Activated naive CD8-positive, alpha-beta T cell treated with anti-CD3 and anti-CD28 coated beads, Interleukin-2, amount 50 U/mL, for 24 hours (primary cell): Measurements from ENCODE around the gene KIAA1328.

ENCODE experiments used
- ATAC-seq: fragments of 150-1000 bp; cut with Tn5 transposase; one replicate; pipeline ENCODE4 v1.10.0; 2021
- DNase-seq: peaks from one replicate; pipeline ENCODE4 v3.0.0; 2021
- H3K27ac Mint-ChIP-seq: one replicate; pipeline ENCODE4 v1.8.0; 2021; ENCODE audit warnings: mild to moderate bottlenecking, mixed read lengths
- H3K27me3 Mint-ChIP-seq: one replicate; pipeline ENCODE4 v1.8.0; 2021; ENCODE audit warnings: mixed read lengths
- H3K36me3 Mint-ChIP-seq: one replicate; pipeline ENCODE4 v1.8.0; 2021; ENCODE audit warnings: low read depth, mixed read lengths
- H3K4me1 Mint-ChIP-seq: one replicate; pipeline ENCODE4 v1.8.0; 2021; ENCODE audit warnings: mixed read lengths
- H3K4me3 Mint-ChIP-seq: one replicate; pipeline ENCODE4 v1.8.0; 2021; ENCODE audit warnings: mild to moderate bottlenecking, moderate library complexity, mixed read lengths
- H3K9me3 Mint-ChIP-seq: one replicate; pipeline ENCODE4 v1.8.0; 2021; ENCODE audit warnings: mixed read lengths

The KIAA1328 gene

DNA sequence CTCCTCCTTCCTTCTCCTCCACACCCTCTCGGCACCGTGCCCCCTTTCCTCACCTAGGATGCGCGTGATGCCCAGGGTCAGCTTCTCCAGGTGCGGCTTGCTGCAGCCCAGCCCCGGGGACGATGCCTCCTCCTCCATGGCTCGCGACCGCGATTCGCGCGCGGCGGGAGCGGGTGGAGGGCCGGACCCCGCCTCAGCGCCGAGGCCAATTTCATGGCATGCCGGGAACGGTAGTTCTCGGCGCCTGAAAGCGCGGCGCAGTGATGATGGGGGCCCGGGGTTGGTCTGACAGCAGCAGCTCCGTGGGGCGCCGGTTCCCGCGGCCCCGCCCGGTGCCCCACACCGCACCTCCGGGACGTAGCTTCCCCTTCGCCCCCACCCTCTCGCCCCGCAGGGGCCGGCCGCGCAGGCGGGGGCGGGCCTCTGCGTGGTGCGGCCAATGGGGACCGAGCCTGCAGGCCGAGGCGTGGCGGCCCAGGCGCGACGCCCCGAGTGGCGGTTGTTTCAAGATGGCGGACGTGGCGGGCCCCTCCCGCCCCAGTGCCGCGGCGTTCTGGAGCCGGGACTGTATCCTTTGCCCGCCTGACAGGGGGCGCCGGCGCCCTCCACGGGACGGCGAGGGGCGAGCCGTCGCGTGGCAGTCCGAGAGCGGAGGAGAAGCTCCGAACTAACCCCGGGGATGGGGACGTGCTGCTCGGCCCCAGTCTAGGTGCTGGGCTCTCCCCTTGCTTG, at the start of gene KIAA1328, which contains the start of gene TPGS2:
Gene KIAA1328 (plus strand): TSS at position 498 of the 732 bp plus-strand sequence. CDS start 12 bp downstream, at position 510.
Gene TPGS2 (minus strand): TSS at position 373 of the 732 bp plus-strand sequence. CDS start 235 bp downstream, at position 138.
- peaks cover 8% of the 10 kb centered on the region for H3K36me3 Mint-ChIP-seq
- peak; percentile 84 for DNase-seq
- H3K4me1 Mint-ChIP-seq, result peaks cover 40% of the 10 kb centered on the region
- H3K4me3 Mint-ChIP-seq, result peak within 1 kb of the TSS; percentile 85
- H3K27ac Mint-ChIP-seq, result peak within 1 kb of the TSS; percentile 92
- no peaks in the 10 kb centered on the region for H3K27me3 Mint-ChIP-seq
- no peaks in the 10 kb centered on the region for H3K9me3 Mint-ChIP-seq
- ATAC-seq, result peak; percentile 90

- H3K27ac Mint-ChIP-seq, result no peak overlapping the region
- no peak overlapping the region for H3K4me3 Mint-ChIP-seq
- peaks cover 5% of the 10 kb centered on the region for H3K36me3 Mint-ChIP-seq
- H3K27me3 Mint-ChIP-seq, result no peaks in the 10 kb centered on the region
- no peaks in the 10 kb centered on the region for H3K4me1 Mint-ChIP-seq
- ATAC-seq (no peak), DNase-seq (no peak)
- H3K9me3 Mint-ChIP-seq, result no peaks in the 10 kb centered on the region
These were observed 48.2 kb upstream of the KIAA1328 start for GRCh38 chr18:36780748-36781147.

- DNase-seq, result no peak
- H3K36me3 Mint-ChIP-seq, result peaks cover 9% of the 10 kb centered on the region
- H3K4me1 Mint-ChIP-seq, result no peaks in the 10 kb centered on the region
- no peak overlapping the region for H3K4me3 Mint-ChIP-seq
- no peaks in the 10 kb centered on the region for H3K9me3 Mint-ChIP-seq
- ATAC-seq, result no peak
- H3K27ac Mint-ChIP-seq, result peak overlapping the region; percentile 13
- no peaks in the 10 kb centered on the region for H3K27me3 Mint-ChIP-seq
These were observed 46.2 kb upstream of the KIAA1328 start for GRCh38 chr18:36782710-36783109.

- Mint-ChIP-seq H3K27ac (no peak overlapping the region), H3K9me3 (no peaks in the 10 kb centered on the region), H3K36me3 (peaks cover 9% of the 10 kb centered on the region), H3K4me1 (no peaks in the 10 kb centered on the region), H3K27me3 (no peaks in the 10 kb centered on the region), H3K4me3 (no peak overlapping the region)
- DNase-seq (no peak), ATAC-seq (no peak)
These were observed 45.1 kb upstream of the KIAA1328 start for GRCh38 chr18:36783792-36784191.

DNA sequence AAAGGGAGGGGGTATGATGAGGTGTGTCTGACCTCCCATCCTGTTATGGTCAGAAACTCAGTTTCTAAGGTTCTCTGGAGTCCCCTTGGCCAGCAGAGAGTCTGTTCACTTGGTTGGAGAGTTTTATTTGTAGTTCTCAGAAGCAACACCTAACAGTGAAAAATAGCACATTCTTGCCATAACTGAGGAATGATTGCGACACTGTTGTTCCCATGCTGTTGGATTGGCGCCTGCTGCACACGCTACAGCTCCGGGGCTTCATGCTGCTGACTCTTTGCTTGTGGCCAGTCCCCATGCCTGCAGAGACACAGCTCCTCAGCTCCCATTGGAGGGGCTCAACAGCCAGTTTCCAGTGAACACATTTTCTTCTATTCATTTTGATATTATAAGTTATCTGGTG, 42.2 kb upstream of the KIAA1328 start:
- no peak for DNase-seq
- Mint-ChIP-seq H3K27me3 (no peaks in the 10 kb centered on the region), H3K27ac (no peak overlapping the region), H3K4me3 (no peak overlapping the region), H3K36me3 (peaks cover 29% of the 10 kb centered on the region), H3K4me1 (no peaks in the 10 kb centered on the region), H3K9me3 (peaks cover 4% of the 10 kb centered on the region)
- ATAC-seq, result no peak

DNA sequence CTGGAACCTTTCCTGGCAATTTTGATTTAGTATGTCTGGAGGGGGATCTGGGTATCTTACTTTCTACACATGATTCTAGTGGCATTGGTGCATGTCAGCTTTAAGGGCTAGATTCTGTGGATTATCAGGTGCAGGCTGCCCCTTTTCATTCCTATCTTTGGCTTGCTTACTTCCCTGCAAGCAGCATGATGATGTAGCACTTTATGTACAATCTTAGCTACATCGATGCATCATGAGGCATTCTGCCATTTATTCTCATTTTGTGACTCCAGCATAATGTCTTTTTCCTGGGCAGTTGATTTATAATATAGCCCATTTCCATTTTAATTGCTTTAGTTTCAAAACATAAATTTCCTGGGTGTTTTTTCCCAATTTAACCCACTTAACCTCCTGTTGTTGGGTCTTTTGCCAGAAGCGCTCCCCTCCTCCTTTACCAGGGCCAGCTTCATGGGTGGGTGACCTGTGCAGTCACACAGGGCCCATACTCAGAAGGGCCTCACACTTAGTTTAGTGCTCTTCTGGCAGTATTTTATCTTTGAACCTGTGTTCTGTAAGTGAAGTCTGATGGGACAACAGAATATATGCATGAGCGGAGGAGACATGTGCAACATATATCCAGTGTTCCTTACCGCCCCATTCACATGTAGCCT, 36.2 kb upstream of the KIAA1328 start:
- Mint-ChIP-seq H3K9me3 (peaks cover 4% of the 10 kb centered on the region), H3K27ac (no peak overlapping the region), H3K4me3 (no peak overlapping the region), H3K27me3 (no peaks in the 10 kb centered on the region), H3K4me1 (no peaks in the 10 kb centered on the region), H3K36me3 (peaks cover 61% of the 10 kb centered on the region)
- no peak for DNase-seq
- no peak for ATAC-seq

DNA sequence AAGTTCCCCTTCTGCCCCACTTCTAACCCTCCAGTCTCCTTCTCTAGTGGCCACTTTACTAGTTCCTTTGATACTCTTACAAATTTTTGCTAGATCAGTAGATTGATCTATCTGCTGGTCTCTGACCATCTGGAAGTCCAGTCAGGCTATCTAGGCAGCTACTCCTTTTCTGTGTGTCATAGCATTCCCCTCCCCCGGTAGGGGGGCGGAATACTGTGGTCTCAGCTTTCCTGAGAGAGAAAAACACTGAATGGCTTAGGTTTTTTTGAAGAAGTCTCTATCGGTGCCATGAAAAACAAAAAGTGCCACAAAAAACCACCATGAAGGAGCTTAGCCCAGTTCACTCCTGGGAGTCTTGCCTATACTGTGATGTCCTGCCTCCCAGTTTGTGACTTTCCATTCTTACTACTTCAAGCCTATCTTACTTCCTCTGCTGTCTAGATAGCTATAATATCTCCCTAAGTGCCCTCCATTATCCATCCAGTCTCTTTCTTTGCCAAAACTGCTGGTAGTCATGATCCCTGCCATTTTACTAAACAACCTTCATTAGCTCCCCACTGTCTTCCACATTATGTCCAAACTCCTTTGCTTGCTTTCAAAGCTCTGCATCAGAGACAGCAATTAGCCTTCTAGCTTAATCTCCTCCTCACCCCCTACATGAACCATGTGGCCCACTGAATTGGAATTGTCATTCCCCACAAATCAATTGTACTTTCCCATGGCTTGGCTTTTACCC, 30.0 kb upstream of the KIAA1328 start:
- no peak overlapping the region for H3K27ac Mint-ChIP-seq
- H3K4me1 Mint-ChIP-seq, result no peaks in the 10 kb centered on the region
- H3K4me3 Mint-ChIP-seq, result no peak overlapping the region
- no peaks in the 10 kb centered on the region for H3K9me3 Mint-ChIP-seq
- DNase-seq, result no peak
- peaks cover 54% of the 10 kb centered on the region for H3K36me3 Mint-ChIP-seq
- no peak for ATAC-seq
- no peaks in the 10 kb centered on the region for H3K27me3 Mint-ChIP-seq

DNA sequence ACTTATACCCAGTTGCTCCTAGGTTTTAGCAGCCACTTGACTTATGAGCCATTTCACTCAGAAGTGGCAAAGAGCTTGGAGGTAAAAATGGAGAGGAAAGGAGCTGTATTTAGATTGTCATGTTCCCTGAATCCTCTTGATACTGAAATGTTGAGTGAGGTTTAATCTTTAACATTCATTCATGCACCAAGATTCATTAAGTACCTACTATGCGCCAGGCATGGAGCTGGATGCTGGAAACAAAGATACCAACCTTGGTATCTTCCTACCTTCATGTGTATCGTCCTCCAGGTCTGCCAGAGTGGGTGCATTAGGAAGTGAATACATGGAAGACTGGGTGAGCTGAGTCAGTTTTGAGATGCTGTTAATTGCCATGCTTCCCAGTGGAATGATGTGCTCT, 23.8 kb upstream of the KIAA1328 start:
- H3K27ac Mint-ChIP-seq, result no peak overlapping the region
- no peaks in the 10 kb centered on the region for H3K27me3 Mint-ChIP-seq
- H3K4me1 Mint-ChIP-seq, result peaks cover 3% of the 10 kb centered on the region
- H3K4me3 Mint-ChIP-seq, result no peak overlapping the region
- peaks cover 51% of the 10 kb centered on the region for H3K36me3 Mint-ChIP-seq
- DNase-seq, result no peak
- ATAC-seq, result no peak
- no peaks in the 10 kb centered on the region for H3K9me3 Mint-ChIP-seq

DNA sequence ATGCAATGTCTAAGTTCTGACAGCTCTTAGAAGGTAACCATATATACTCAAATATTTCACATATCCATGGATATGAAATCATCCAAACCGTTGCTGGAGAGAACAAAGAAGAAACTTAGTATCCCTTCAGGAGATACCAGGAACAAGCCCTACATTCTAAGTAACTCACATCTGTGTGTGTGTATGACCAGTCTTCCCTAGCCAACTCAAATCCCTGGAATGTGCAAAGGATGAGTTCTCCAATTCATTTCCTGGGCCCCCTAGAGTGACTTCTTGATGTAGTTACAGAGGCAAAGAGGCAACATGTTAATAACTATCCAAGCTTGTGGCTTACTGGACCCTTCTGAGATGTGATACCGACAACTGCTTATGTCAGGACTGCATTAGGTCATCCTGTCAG, 20.2 kb upstream of the KIAA1328 start:
- DNase-seq (no peak), ATAC-seq (no peak)
- peaks cover 27% of the 10 kb centered on the region for H3K36me3 Mint-ChIP-seq
- no peak overlapping the region for H3K4me3 Mint-ChIP-seq
- peaks cover 3% of the 10 kb centered on the region for H3K4me1 Mint-ChIP-seq
- no peaks in the 10 kb centered on the region for H3K9me3 Mint-ChIP-seq
- H3K27me3 Mint-ChIP-seq, result no peaks in the 10 kb centered on the region
- no peak overlapping the region for H3K27ac Mint-ChIP-seq

- H3K27ac Mint-ChIP-seq, result no peak overlapping the region
- no peaks in the 10 kb centered on the region for H3K9me3 Mint-ChIP-seq
- peaks cover 3% of the 10 kb centered on the region for H3K4me1 Mint-ChIP-seq
- no peak overlapping the region for H3K4me3 Mint-ChIP-seq
- DNase-seq (peak; percentile 8), ATAC-seq (peak; percentile 80)
- no peaks in the 10 kb centered on the region for H3K27me3 Mint-ChIP-seq
- peaks cover 18% of the 10 kb centered on the region for H3K36me3 Mint-ChIP-seq
These were observed 19.1 kb upstream of the KIAA1328 start for GRCh38 chr18:36809590-36810381.

GRCh38 chr18:36811430-36811829, 17.5 kb upstream of the KIAA1328 start:
- Mint-ChIP-seq H3K4me3 (no peak overlapping the region), H3K4me1 (peaks cover 3% of the 10 kb centered on the region), H3K27me3 (no peaks in the 10 kb centered on the region), H3K27ac (no peak overlapping the region), H3K9me3 (no peaks in the 10 kb centered on the region), H3K36me3 (peaks cover 6% of the 10 kb centered on the region)
- ATAC-seq (no peak), DNase-seq (no peak)

GRCh38 chr18:36811955-36812354, 17.0 kb upstream of the KIAA1328 start:
- H3K36me3 Mint-ChIP-seq, result peaks cover 5% of the 10 kb centered on the region
- no peak overlapping the region for H3K27ac Mint-ChIP-seq
- H3K4me1 Mint-ChIP-seq, result peaks cover 3% of the 10 kb centered on the region
- ATAC-seq (no peak), DNase-seq (no peak)
- H3K27me3 Mint-ChIP-seq, result no peaks in the 10 kb centered on the region
- H3K4me3 Mint-ChIP-seq, result no peak overlapping the region
- H3K9me3 Mint-ChIP-seq, result no peaks in the 10 kb centered on the region

DNA sequence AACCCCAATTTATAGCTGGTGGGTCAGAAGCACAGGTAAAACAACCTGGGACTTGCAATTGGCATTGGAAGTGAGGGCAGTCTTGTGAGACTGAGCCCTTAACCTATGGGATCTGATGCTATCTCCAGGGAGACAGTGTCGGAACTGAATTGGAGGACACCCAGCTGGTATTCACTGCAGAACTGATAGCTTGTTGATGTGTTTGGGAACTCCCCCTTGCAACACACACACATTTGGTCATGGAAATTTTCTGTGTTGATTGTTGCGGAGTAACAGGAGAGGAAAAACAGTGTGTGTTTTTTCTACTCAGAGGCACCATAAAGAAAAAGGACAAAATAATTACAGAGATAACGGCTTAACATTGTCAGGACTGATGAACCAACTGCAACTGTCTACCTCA, 16.2 kb upstream of the KIAA1328 start:
- Mint-ChIP-seq H3K36me3 (peaks cover 7% of the 10 kb centered on the region), H3K27ac (no peak overlapping the region), H3K27me3 (no peaks in the 10 kb centered on the region), H3K9me3 (no peaks in the 10 kb centered on the region), H3K4me3 (no peak overlapping the region), H3K4me1 (peaks cover 3% of the 10 kb centered on the region)
- ATAC-seq (no peak), DNase-seq (no peak)

DNA sequence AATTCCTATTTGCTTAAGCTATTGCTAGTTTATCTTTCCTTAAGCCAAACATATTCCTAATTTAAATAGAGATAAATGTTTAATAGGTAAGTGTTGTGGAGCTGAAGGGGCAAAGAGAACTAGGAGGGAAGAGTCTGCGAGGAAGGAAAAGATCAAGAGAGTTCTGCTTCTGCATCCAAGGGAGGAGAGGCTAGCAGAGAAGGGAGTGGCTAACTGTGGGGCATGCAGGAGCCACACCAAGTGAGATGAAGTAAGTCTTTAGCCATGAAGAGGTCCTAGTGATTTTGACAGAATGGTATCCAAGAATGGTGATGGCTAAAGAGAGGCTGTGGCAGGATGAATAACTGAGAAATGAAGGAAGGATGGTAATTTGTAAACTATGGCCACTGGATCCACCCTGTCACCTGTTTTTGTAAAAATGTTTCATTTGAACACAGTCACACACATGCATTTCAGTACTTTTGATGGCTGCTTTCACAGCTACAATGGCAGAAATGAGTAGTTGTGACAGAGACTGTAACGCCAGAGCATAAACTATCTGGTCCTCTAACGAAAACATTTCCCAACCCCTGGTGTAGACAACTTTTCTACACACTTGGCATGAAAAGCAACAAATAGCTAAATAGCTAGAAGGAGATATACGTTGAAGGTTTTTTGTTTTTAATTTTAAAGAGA, 15.7 kb upstream of the KIAA1328 start:
- H3K27me3 Mint-ChIP-seq, result no peaks in the 10 kb centered on the region
- no peak for DNase-seq
- H3K4me3 Mint-ChIP-seq, result no peak overlapping the region
- peaks cover 3% of the 10 kb centered on the region for H3K4me1 Mint-ChIP-seq
- no peak for ATAC-seq
- peaks cover 12% of the 10 kb centered on the region for H3K36me3 Mint-ChIP-seq
- no peak overlapping the region for H3K27ac Mint-ChIP-seq
- no peaks in the 10 kb centered on the region for H3K9me3 Mint-ChIP-seq
